GF-D8 (cell line): ENCODE measurements around the gene TRAPPC13.

ENCODE experiments used
- DNase-seq: peaks from one replicate; lab custom pipeline; 2025; lab: John Stamatoyannopoulos, UW

The TRAPPC13 gene

DNA sequence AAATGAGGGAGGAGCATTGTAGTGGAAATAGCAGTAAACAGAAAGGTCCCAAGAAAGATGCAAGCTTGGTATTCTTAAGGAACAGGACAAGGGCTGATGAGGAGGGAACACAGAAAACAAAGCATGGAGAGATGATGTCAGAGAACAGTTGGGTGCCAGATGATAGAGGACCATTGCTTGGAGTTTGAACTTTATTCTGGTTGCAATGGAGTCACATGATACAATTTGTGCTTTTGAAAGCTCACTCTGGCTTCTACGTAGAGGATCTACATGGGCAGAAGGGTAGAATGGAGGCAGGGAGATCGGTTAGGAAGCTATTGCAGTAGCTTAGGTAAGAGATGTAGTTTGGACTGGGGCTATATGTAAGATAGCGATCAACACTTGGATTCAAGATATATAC lies 57.3 kb downstream of the TRAPPC13 start:
- no peak for DNase-seq

- no peak for DNase-seq
Measured at GRCh38 chr5:65693121-65693520, 68.3 kb downstream of the TRAPPC13 start.

- DNase-seq, result no peak
Measured at GRCh38 chr5:65695162-65695755, 70.4 kb downstream of the TRAPPC13 start.

DNA sequence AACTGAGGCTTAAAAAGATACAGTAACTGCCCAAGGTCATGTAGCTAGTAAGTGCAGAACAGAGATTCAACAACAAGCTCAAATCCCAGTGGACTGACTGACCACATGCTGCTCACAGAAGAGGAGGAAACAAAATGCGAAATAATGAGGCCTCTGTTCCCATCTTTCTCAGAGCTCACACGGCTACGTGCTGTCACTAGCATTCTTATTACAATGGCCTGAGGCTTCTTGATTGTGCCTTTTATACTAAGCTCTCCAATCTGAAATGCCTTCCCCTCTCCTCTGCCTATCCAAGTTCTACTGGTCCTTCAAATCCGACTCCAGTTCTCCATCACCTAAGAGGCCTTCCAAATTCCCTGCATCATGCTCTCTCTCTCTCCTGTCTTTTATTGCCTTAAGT lies 71.1 kb downstream of the TRAPPC13 start:
- DNase-seq, result no peak

- no peak for DNase-seq
Measured at GRCh38 chr5:65696892-65697291, 72.1 kb downstream of the TRAPPC13 start.

GRCh38 chr5:65699338-65699737 lies 74.5 kb downstream of the TRAPPC13 start:
- DNase-seq, result no peak

- DNase-seq, result no peak
Measured at GRCh38 chr5:65702036-65702435, 77.2 kb downstream of the TRAPPC13 start.

GRCh38 chr5:65704621-65705239 lies 79.9 kb downstream of the TRAPPC13 start:
- no peak for DNase-seq

DNA sequence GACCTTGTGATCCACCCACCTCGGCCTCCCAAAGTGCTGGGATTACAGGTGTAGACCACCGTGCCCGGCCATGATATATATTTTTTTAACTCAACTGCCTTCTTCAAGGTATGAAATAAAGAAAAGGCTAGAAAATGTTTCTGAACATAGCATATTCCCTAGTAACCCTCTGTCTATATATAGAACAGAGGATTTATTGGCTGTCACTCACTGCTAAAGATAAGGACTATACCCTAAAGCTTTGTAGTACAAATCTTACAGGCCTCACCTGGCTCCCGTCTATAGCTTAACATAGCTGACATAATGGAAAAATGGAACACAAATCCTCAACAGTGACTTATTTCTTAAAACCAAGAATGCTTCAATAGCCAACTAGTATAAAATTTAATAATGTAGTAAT lies 82.8 kb downstream of the TRAPPC13 start:
- DNase-seq, result no peak

GRCh38 chr5:65708145-65708544 lies 83.3 kb downstream of the TRAPPC13 start:
- no peak for DNase-seq
